Endothelial cell of umbilical vein (primary cell): ENCODE results near the gene TNKS1BP1. TPM values are rescaled to one million over a fixed set of nuclear protein-coding genes. Genes with fewer than 3 reads are reported as not detected.

ENCODE experiments used
- BruUV-seq: library from RNA; stranded (reverse); fragments of 400-500 nt; replicated peaks from 2 replicates; lab custom pipeline; 2021; lab: Mats Ljungman, UMichigan
- CTCF ChIA-PET: fragments of 300-600, 350-600 bp; sonication (Branson Sonifier 250); formaldehyde crosslinking; loops from one replicate; lab custom pipeline; 2021; ENCODE audit warnings: antibody characterized with exemption, inconsistent platforms; lab: Charles Lee
- POLR2A ChIA-PET: fragments of 300-600, 350-600 bp; sonication (Branson Sonifier 250); formaldehyde crosslinking; loops from one replicate; lab custom pipeline; 2021; ENCODE audit warnings: antibody characterized with exemption, inconsistent platforms; lab: Charles Lee
- DNase-seq: peaks from one replicate; pipeline ENCODE4 v3.0.0-alpha.2; 2011; ENCODE audit warnings: low read depth, low spot score
- FAIRE-seq: peaks from 2 replicates; lab custom pipeline; 2011; peaks lifted over from hg19 to GRCh38; lab: Jason Lieb, UNC
- H2AFZ ChIP-seq: 2 replicates; pipeline ENCODE4 v1.6.0; 2012; ENCODE audit warnings: low read depth, low read length, control low read depth, inconsistent platforms
- H3K27ac ChIP-seq: 2 replicates; pipeline ENCODE4 v1.5.1; 2011; ENCODE audit warnings: low read depth, mild to moderate bottlenecking, control low read depth, low read length, moderate library complexity; ENCODE audit not compliant: insufficient read depth
- H3K27me3 ChIP-seq, 2 experiments: 2 replicates each; pipeline versions ENCODE4 v1.6.0 to v1.6.1; 2011; ENCODE audit warnings: low read length in 2 of 2, mixed read lengths in 1 of 2; ENCODE audit not compliant: control insufficient read depth in 2 of 2, insufficient read depth in 2 of 2
- H3K36me3 ChIP-seq, 2 experiments: 2 replicates in 1 of 2; 3 replicates in 1 of 2; pipeline ENCODE4 v1.5.1; 2011; ENCODE audit warnings: low read length in 2 of 2, mild to moderate bottlenecking in 1 of 2, moderate library complexity in 1 of 2; ENCODE audit not compliant: control insufficient read depth in 2 of 2, insufficient read depth in 2 of 2; ENCODE audit errors: extremely low read depth in 1 of 2
- H3K4me1 ChIP-seq: 3 replicates; pipeline ENCODE4 v1.5.1; 2011; ENCODE audit warnings: mild to moderate bottlenecking, low read length; ENCODE audit not compliant: control insufficient read depth, insufficient read depth; ENCODE audit errors: extremely low read depth
- H3K4me2 ChIP-seq: 2 replicates; pipeline ENCODE4 v1.6.1; 2011; ENCODE audit warnings: low read length, control low read depth, mixed read lengths; ENCODE audit not compliant: insufficient read depth
- H3K4me3 ChIP-seq, 3 experiments: fragments of 200-600 bp in 1 of 3; sonication (generic), shearing (Covaris generic) in 1 of 3; replicated peaks in 1 of 3; 2 replicates each; pipeline ENCODE4 v1.5.1; 2011 to 2016; ENCODE audit warnings: control low read depth in 3 of 3, low read length in 3 of 3, mild to moderate bottlenecking in 2 of 3, inconsistent platforms in 1 of 3, low read depth in 1 of 3, moderate library complexity in 1 of 3; ENCODE audit not compliant: insufficient read depth in 1 of 3
- H3K79me2 ChIP-seq: 2 replicates; pipeline ENCODE4 v1.6.0; 2012; ENCODE audit warnings: low read length, inconsistent platforms; ENCODE audit not compliant: control insufficient read depth, insufficient read depth
- H3K9ac ChIP-seq: replicated peaks from 2 replicates; pipeline ENCODE3; 2011; ENCODE audit warnings: low read length, control low read depth; ENCODE audit not compliant: insufficient read depth; ENCODE audit errors: extremely low read depth
- H3K9me1 ChIP-seq: replicated peaks from 3 replicates; pipeline ENCODE4 v1.6.0; 2011; ENCODE audit warnings: mild to moderate bottlenecking, low read length; ENCODE audit not compliant: control insufficient read depth, insufficient read depth; ENCODE audit errors: extremely low read depth
- H3K9me3 ChIP-seq: replicated peaks from 2 replicates; pipeline ENCODE4 v1.5.1; 2012; ENCODE audit warnings: low read length, inconsistent platforms; ENCODE audit not compliant: control insufficient read depth, insufficient read depth
- H4K20me1 ChIP-seq: replicated peaks from 2 replicates; pipeline ENCODE3; 2011; ENCODE audit warnings: mild to moderate bottlenecking, low read length; ENCODE audit not compliant: control insufficient read depth, insufficient read depth; ENCODE audit errors: extremely low read depth
- EZH2 ChIP-seq: IDR thresholded peaks from 2 replicates; pipeline ENCODE4 v1.6.1; 2012; ENCODE audit warnings: borderline replicate concordance, low read depth, mild to moderate bottlenecking, moderate library complexity, low read length, inconsistent platforms; ENCODE audit not compliant: severe bottlenecking
- FOS ChIP-seq: IDR thresholded peaks from 2 replicates; pipeline ENCODE4 v1.6.1; 2011; ENCODE audit warnings: mild to moderate bottlenecking, low read length, moderate library complexity, borderline replicate concordance; ENCODE audit not compliant: insufficient read depth
- GATA2 ChIP-seq: IDR thresholded peaks from 2 replicates; pipeline ENCODE4 v1.7.0; 2011; ENCODE audit warnings: low read depth, mild to moderate bottlenecking, moderate library complexity, mixed read lengths, low read length; ENCODE audit not compliant: insufficient read length, insufficient read depth
- JUN ChIP-seq: IDR thresholded peaks from 2 replicates; pipeline ENCODE4 v1.6.1; 2011; ENCODE audit warnings: borderline replicate concordance, low read depth; ENCODE audit not compliant: insufficient read length, insufficient read depth
- MYC ChIP-seq: IDR thresholded peaks from one replicate; pipeline ENCODE4 v1.6.1; 2011; ENCODE audit warnings: mild to moderate bottlenecking, low read depth, low read length
- POLR2A ChIP-seq: IDR thresholded peaks from 2 replicates; pipeline ENCODE4 v1.6.1; 2012; ENCODE audit warnings: low read depth, mild to moderate bottlenecking, control low read depth, low read length
- POLR2AphosphoS5 ChIP-seq: IDR thresholded peaks from 2 replicates; pipeline ENCODE4 v1.6.1; 2012; ENCODE audit warnings: low read depth, mild to moderate bottlenecking, control low read depth, low read length, moderate library complexity; ENCODE audit not compliant: insufficient read depth
- dilution Hi-C: fragments of 300-500 bp; cut with MboI; formaldehyde crosslinking; loops from one replicate; pipeline ENCODE4 v1.15.0; 2019; ENCODE audit warnings: low sequenced_read_pairs; ENCODE audit not compliant: extremely low pct_ligation_motif_present
- intact Hi-C: fragments of 100-400 bp; cut with micrococcal nuclease; formaldehyde crosslinking; loops from one replicate; pipeline ENCODE4 v1.10.0; 2022
- polyA plus RNA-seq, 4 experiments: library from polyadenylated mRNA; depleted of rRNA in 3 of 4; stranded (reverse) in 3 of 4; unstranded in 1 of 4; fragments of >200 nt; gene quantifications; 2 replicates each; pipeline versions ENCODE4 v1.2.1 to v1.2.3, GENCODE V29; 2011 to 2012; ENCODE audit warnings: missing spikeins in 1 of 4
- total RNA-seq: library from RNA; stranded (reverse); gene quantifications from 2 replicates; pipeline ENCODE4 v1.2.3, GENCODE V29; 2021
- TF ChIP-seq, protein P1 (sequence below), 2 donors: IDR thresholded peaks; 1 replicate in 1 of 2; 2 replicates in 1 of 2; pipeline ENCODE4 v1.5.1; 2011; ENCODE audit warnings: low read length in 2 of 2, mild to moderate bottlenecking in 2 of 2, moderate library complexity in 2 of 2, control low read depth in 1 of 2, inconsistent platforms in 1 of 2, low read depth in 1 of 2; ENCODE audit not compliant: insufficient read depth in 1 of 2; ENCODE audit errors: extremely low read depth in 1 of 2
- TF ChIP-seq, protein P2 (sequence below): IDR thresholded peaks from 2 replicates; pipeline ENCODE4 v1.6.1; 2011; ENCODE audit not compliant: insufficient read depth, insufficient read length

TNKS1BP1 gene
- total and polyA plus RNA-seq, 2 donors (not counting 3 experiments of a cell fraction or from before 2014, with no cell fraction given): 54.6 to 111 TPM

- Histone ChIP-seq H3K9ac (no peak overlapping the region), H3K27ac (no peak overlapping the region), H4K20me1 (no peaks in the 10 kb centered on the region), H3K4me3 (no peak overlapping the region), H2AFZ (no peak overlapping the region), H3K9me1 (no peaks in the 10 kb centered on the region), H3K9me3 (no peaks in the 10 kb centered on the region), H3K27me3 (peaks cover 0 to 3% of the 10 kb centered on the region in 2 experiments), H3K4me2 (no peak overlapping the region), H3K79me2 (no peaks in the 10 kb centered on the region), H3K4me1 (no peaks in the 10 kb centered on the region), H3K36me3 (no peaks in the 10 kb centered on the region)
- no TSS peak for BruUV-seq
- TF ChIP-seq POLR2AphosphoS5: no peak
- TF ChIP-seq EZH2: no peak
- no peak for TF ChIP-seq POLR2A
- no peak for TF ChIP-seq MYC
- no peak for TF ChIP-seq FOS
- TF ChIP-seq GATA2: no peak
- TF ChIP-seq, protein P1, sequence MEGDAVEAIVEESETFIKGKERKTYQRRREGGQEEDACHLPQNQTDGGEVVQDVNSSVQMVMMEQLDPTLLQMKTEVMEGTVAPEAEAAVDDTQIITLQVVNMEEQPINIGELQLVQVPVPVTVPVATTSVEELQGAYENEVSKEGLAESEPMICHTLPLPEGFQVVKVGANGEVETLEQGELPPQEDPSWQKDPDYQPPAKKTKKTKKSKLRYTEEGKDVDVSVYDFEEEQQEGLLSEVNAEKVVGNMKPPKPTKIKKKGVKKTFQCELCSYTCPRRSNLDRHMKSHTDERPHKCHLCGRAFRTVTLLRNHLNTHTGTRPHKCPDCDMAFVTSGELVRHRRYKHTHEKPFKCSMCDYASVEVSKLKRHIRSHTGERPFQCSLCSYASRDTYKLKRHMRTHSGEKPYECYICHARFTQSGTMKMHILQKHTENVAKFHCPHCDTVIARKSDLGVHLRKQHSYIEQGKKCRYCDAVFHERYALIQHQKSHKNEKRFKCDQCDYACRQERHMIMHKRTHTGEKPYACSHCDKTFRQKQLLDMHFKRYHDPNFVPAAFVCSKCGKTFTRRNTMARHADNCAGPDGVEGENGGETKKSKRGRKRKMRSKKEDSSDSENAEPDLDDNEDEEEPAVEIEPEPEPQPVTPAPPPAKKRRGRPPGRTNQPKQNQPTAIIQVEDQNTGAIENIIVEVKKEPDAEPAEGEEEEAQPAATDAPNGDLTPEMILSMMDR (IDR thresholded peaks at IDR 0.05; ENCODE audit: extremely low read depth in 1 of 2, insufficient read depth in 1 of 2, low read depth in 1 of 2, low read length in 2 of 2): no peak
- TF ChIP-seq, protein P2, sequence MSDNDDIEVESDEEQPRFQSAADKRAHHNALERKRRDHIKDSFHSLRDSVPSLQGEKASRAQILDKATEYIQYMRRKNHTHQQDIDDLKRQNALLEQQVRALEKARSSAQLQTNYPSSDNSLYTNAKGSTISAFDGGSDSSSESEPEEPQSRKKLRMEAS: no peak
- TF ChIP-seq JUN: no peak
- DNase-seq: no peak
- CTCF ChIA-PET: no interaction called here
- FAIRE-seq: no peak
- intact Hi-C loops: no loop called here
- dilution Hi-C loops: no loop called here
- POLR2A ChIA-PET: no interaction called here
Measured at GRCh38 chr11:57354699-57355098, 29.9 kb upstream of the TNKS1BP1 start.
